ENCODE measurements around the gene ITGA3.

The ITGA3 gene

GRCh38 chr17:50075446-50076032 lies 19.6 kb downstream of the ITGA3 start:
- Histone ChIP-seq H3K18ac (ENCODE audit: low read length) (no peak overlapping the region), H3K56ac (ENCODE audit: low read length) (no peak overlapping the region), H3K4me2 (ENCODE audit: low read length) (no peak overlapping the region), H3K4me3 (ENCODE audit: low read length) (no peak overlapping the region), H4K8ac (ENCODE audit: low read depth, low read length) (no peak overlapping the region), H3K79me1 (ENCODE audit: low read length) (no peaks in the 10 kb centered on the region), H2BK5ac (ENCODE audit: low read length) (no peak overlapping the region), H3K79me2 (ENCODE audit: control insufficient read depth, insufficient read depth, low read length) (no peaks in the 10 kb centered on the region), H3K4ac (ENCODE audit: low read depth, low read length) (no peak overlapping the region), H2BK15ac (replicated peaks; ENCODE audit: low read depth) (no peak overlapping the region), H3K4me1 (ENCODE audit: control insufficient read depth, low read depth, low read length) (no peaks in the 10 kb centered on the region), H2AK5ac (ENCODE audit: low read length) (no peak overlapping the region), H3K27ac (ENCODE audit: low read depth, low read length) (no peak overlapping the region), H3K27me3 (ENCODE audit: insufficient read depth, low read length, poor library complexity) (no peaks in the 10 kb centered on the region), H3K36me3 (ENCODE audit: control insufficient read depth, insufficient read depth, low read length) (no peaks in the 10 kb centered on the region), H3K9ac (ENCODE audit: low read length) (no peak overlapping the region), H3K23ac (ENCODE audit: low read length) (no peak overlapping the region), H2BK120ac (ENCODE audit: low read depth, low read length) (no peak overlapping the region), H4K5ac (ENCODE audit: low read length) (no peak overlapping the region)
- no peak for DNase-seq
- no CpG with 5 or more reads among the region's 16 CpGs for WGBS (ENCODE audit: extremely low coverage, insufficient coverage, low lambda C conversion rate)

- Histone ChIP-seq H3K27me3 (ENCODE audit: insufficient read depth, low read length, poor library complexity) (no peaks in the 10 kb centered on the region), H2AK5ac (ENCODE audit: low read length) (no peak overlapping the region), H2BK15ac (replicated peaks; ENCODE audit: low read depth) (no peak overlapping the region), H3K36me3 (ENCODE audit: control insufficient read depth, insufficient read depth, low read length) (no peaks in the 10 kb centered on the region), H3K4me2 (ENCODE audit: low read length) (no peak overlapping the region), H2BK120ac (ENCODE audit: low read depth, low read length) (no peak overlapping the region), H3K27ac (ENCODE audit: low read depth, low read length) (no peak overlapping the region), H3K4ac (ENCODE audit: low read depth, low read length) (no peak overlapping the region), H3K4me3 (ENCODE audit: low read length) (no peak overlapping the region), H3K18ac (ENCODE audit: low read length) (no peak overlapping the region), H4K5ac (ENCODE audit: low read length) (no peak overlapping the region), H3K79me2 (ENCODE audit: control insufficient read depth, insufficient read depth, low read length) (no peaks in the 10 kb centered on the region), H3K79me1 (ENCODE audit: low read length) (no peaks in the 10 kb centered on the region), H3K23ac (ENCODE audit: low read length) (no peak overlapping the region), H3K9ac (ENCODE audit: low read length) (no peak overlapping the region), H3K4me1 (ENCODE audit: control insufficient read depth, low read depth, low read length) (no peaks in the 10 kb centered on the region), H2BK5ac (ENCODE audit: low read length) (no peak overlapping the region), H3K56ac (ENCODE audit: low read length) (no peak overlapping the region), H4K8ac (ENCODE audit: low read depth, low read length) (no peak overlapping the region)
- no CpG with 5 or more reads among the region's 16 CpGs for WGBS (ENCODE audit: extremely low coverage, insufficient coverage, low lambda C conversion rate)
- DNase-seq = no peak
Observed at GRCh38 chr17:50076221-50076590, 20.3 kb downstream of the ITGA3 start.

- no peak overlapping the region for H3K56ac ChIP-seq (ENCODE audit: low read length)
- H2BK120ac ChIP-seq (ENCODE audit: low read depth, low read length) = no peak overlapping the region
- no peak overlapping the region for H2BK15ac ChIP-seq (replicated peaks; ENCODE audit: low read depth)
- H3K23ac ChIP-seq (ENCODE audit: low read length) = no peak overlapping the region
- H3K36me3 ChIP-seq (ENCODE audit: control insufficient read depth, insufficient read depth, low read length) = no peaks in the 10 kb centered on the region
- no peak overlapping the region for H2AK5ac ChIP-seq (ENCODE audit: low read length)
- H3K4me3 ChIP-seq (ENCODE audit: low read length) = no peak overlapping the region
- no peaks in the 10 kb centered on the region for H3K79me1 ChIP-seq (ENCODE audit: low read length)
- H3K79me2 ChIP-seq (ENCODE audit: control insufficient read depth, insufficient read depth, low read length) = no peaks in the 10 kb centered on the region
- DNase-seq = peak; percentile 16
- no peak overlapping the region for H3K4me2 ChIP-seq (ENCODE audit: low read length)
- no peaks in the 10 kb centered on the region for H3K27me3 ChIP-seq (ENCODE audit: insufficient read depth, low read length, poor library complexity)
- H4K5ac ChIP-seq (ENCODE audit: low read length) = no peak overlapping the region
- H3K27ac ChIP-seq (ENCODE audit: low read depth, low read length) = no peak overlapping the region
- H3K4me1 ChIP-seq (ENCODE audit: control insufficient read depth, low read depth, low read length) = no peaks in the 10 kb centered on the region
- H3K4ac ChIP-seq (ENCODE audit: low read depth, low read length) = no peak overlapping the region
- no CpG with 5 or more reads among the region's 39 CpGs for WGBS (ENCODE audit: extremely low coverage, insufficient coverage, low lambda C conversion rate)
- no peak overlapping the region for H3K9ac ChIP-seq (ENCODE audit: low read length)
- H2BK5ac ChIP-seq (ENCODE audit: low read length) = no peak overlapping the region
- H4K8ac ChIP-seq (ENCODE audit: low read depth, low read length) = no peak overlapping the region
- H3K18ac ChIP-seq (ENCODE audit: low read length) = no peak overlapping the region
Observed at GRCh38 chr17:50076591-50077235, 20.8 kb downstream of the ITGA3 start.

- Histone ChIP-seq H3K27me3 (ENCODE audit: insufficient read depth, low read length, poor library complexity) (no peaks in the 10 kb centered on the region), H3K23ac (ENCODE audit: low read length) (no peak overlapping the region), H2BK15ac (replicated peaks; ENCODE audit: low read depth) (no peak overlapping the region), H3K79me1 (ENCODE audit: low read length) (no peaks in the 10 kb centered on the region), H3K4me1 (ENCODE audit: control insufficient read depth, low read depth, low read length) (no peaks in the 10 kb centered on the region), H3K9ac (ENCODE audit: low read length) (no peak overlapping the region), H3K27ac (ENCODE audit: low read depth, low read length) (no peak overlapping the region), H3K4me3 (ENCODE audit: low read length) (no peak overlapping the region), H4K8ac (ENCODE audit: low read depth, low read length) (no peak overlapping the region), H3K4ac (ENCODE audit: low read depth, low read length) (no peak overlapping the region), H3K18ac (ENCODE audit: low read length) (no peak overlapping the region), H3K79me2 (ENCODE audit: control insufficient read depth, insufficient read depth, low read length) (no peaks in the 10 kb centered on the region), H3K4me2 (ENCODE audit: low read length) (no peak overlapping the region), H2BK5ac (ENCODE audit: low read length) (no peak overlapping the region), H3K36me3 (ENCODE audit: control insufficient read depth, insufficient read depth, low read length) (no peaks in the 10 kb centered on the region), H3K56ac (ENCODE audit: low read length) (no peak overlapping the region), H4K5ac (ENCODE audit: low read length) (no peak overlapping the region), H2AK5ac (ENCODE audit: low read length) (no peak overlapping the region), H2BK120ac (ENCODE audit: low read depth, low read length) (no peak overlapping the region)
- no CpG with 5 or more reads among the region's 4 CpGs for WGBS (ENCODE audit: extremely low coverage, insufficient coverage, low lambda C conversion rate)
- no peak for DNase-seq
Observed at GRCh38 chr17:50078430-50078829, 22.5 kb downstream of the ITGA3 start.

GRCh38 chr17:50079334-50080095 lies 23.6 kb downstream of the ITGA3 start:
- Histone ChIP-seq H3K79me1 (ENCODE audit: low read length) (no peaks in the 10 kb centered on the region), H3K23ac (ENCODE audit: low read length) (no peak overlapping the region), H3K56ac (ENCODE audit: low read length) (no peak overlapping the region), H2BK120ac (ENCODE audit: low read depth, low read length) (no peak overlapping the region), H3K27ac (ENCODE audit: low read depth, low read length) (no peak overlapping the region), H3K18ac (ENCODE audit: low read length) (no peak overlapping the region), H3K4ac (ENCODE audit: low read depth, low read length) (no peak overlapping the region), H3K36me3 (ENCODE audit: control insufficient read depth, insufficient read depth, low read length) (no peaks in the 10 kb centered on the region), H3K4me1 (ENCODE audit: control insufficient read depth, low read depth, low read length) (no peaks in the 10 kb centered on the region), H3K9ac (ENCODE audit: low read length) (no peak overlapping the region), H2AK5ac (ENCODE audit: low read length) (no peak overlapping the region), H4K8ac (ENCODE audit: low read depth, low read length) (no peak overlapping the region), H3K79me2 (ENCODE audit: control insufficient read depth, insufficient read depth, low read length) (no peaks in the 10 kb centered on the region), H3K4me2 (ENCODE audit: low read length) (no peak overlapping the region), H3K27me3 (ENCODE audit: insufficient read depth, low read length, poor library complexity) (no peaks in the 10 kb centered on the region), H2BK5ac (ENCODE audit: low read length) (no peak overlapping the region), H2BK15ac (replicated peaks; ENCODE audit: low read depth) (no peak overlapping the region), H3K4me3 (ENCODE audit: low read length) (no peak overlapping the region), H4K5ac (ENCODE audit: low read length) (no peak overlapping the region)
- peak; percentile 80 for DNase-seq
- WGBS (ENCODE audit: extremely low coverage, insufficient coverage, low lambda C conversion rate) = no CpG with 5 or more reads among the region's 12 CpGs

All from mesendoderm (in vitro differentiated cells).